PC-3 (cell line): ENCODE results near the gene OR5M8.

Experiments
- EZH2 ChIP-seq: fragments of 300-600 bp; sonication (generic); IDR thresholded peaks from one replicate; pipeline ENCODE4 v1.6.1; 2017; ENCODE audit warnings: antibody characterized with exemption, mild to moderate bottlenecking, low read length; ENCODE audit not compliant: unreplicated experiment
- EZH2phosphoT487 ChIP-seq: fragments of 300-600 bp; sonication (generic); IDR thresholded peaks from 2 replicates; pipeline ENCODE4 v1.6.1; 2018; ENCODE audit warnings: mild to moderate bottlenecking, antibody characterized with exemption, low read length, borderline replicate concordance
- TF ChIP-seq, protein P1 (sequence below): fragments of 300-600 bp; sonication (generic); conservative IDR thresholded peaks from 2 replicates; pipeline ENCODE4 v1.5.1; 2017; ENCODE audit warnings: antibody characterized with exemption, low read depth, mild to moderate bottlenecking, low read length

DNA sequence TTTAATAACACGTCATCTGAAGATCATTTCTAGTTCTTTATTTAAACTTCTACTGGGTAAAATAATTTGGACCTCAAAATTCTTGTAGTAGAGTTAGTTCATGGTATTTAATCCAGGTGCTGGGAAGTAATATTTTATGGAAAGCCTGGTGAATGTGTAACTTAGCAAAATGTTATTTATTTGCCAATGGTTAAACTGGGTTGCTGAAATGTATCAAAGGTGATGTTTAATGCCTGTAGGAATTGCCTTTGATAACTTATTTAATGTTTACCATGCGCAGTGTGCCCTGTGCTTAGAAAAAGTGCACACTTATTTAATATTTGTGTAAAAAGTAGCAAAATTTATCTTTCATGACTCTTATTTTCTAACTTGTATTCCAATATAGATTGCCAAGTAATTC lies 40.7 kb upstream of the OR5M8 start:
- TF ChIP-seq EZH2phosphoT487 (no peak), EZH2 (no peak)
- TF ChIP-seq, protein P1, sequence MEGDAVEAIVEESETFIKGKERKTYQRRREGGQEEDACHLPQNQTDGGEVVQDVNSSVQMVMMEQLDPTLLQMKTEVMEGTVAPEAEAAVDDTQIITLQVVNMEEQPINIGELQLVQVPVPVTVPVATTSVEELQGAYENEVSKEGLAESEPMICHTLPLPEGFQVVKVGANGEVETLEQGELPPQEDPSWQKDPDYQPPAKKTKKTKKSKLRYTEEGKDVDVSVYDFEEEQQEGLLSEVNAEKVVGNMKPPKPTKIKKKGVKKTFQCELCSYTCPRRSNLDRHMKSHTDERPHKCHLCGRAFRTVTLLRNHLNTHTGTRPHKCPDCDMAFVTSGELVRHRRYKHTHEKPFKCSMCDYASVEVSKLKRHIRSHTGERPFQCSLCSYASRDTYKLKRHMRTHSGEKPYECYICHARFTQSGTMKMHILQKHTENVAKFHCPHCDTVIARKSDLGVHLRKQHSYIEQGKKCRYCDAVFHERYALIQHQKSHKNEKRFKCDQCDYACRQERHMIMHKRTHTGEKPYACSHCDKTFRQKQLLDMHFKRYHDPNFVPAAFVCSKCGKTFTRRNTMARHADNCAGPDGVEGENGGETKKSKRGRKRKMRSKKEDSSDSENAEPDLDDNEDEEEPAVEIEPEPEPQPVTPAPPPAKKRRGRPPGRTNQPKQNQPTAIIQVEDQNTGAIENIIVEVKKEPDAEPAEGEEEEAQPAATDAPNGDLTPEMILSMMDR, result no peak
